GM21723 (cell line): ENCODE data around the gene KAT2B.

Experiments used
- ATAC-seq: cut with Tn5 transposase; IDR thresholded peaks from one replicate; pipeline ENCODE4 v1.9.1; 2021; ENCODE audit warnings: mild to moderate bottlenecking, moderate library complexity; ENCODE audit not compliant: unreplicated experiment

Gene KAT2B

GRCh38 chr3:20064796-20065564 is 24.7 kb downstream of the KAT2B start:
- ATAC-seq, result no peak

- ATAC-seq, result no peak
These were observed 25.8 kb downstream of the KAT2B start for GRCh38 chr3:20066079-20066478.

GRCh38 chr3:20066850-20067617 is 26.8 kb downstream of the KAT2B start:
- no peak for ATAC-seq

- ATAC-seq, result no peak
These were observed 28.4 kb downstream of the KAT2B start for GRCh38 chr3:20068512-20069177.

- no peak for ATAC-seq
These were observed 28.9 kb downstream of the KAT2B start for GRCh38 chr3:20069178-20069532.

GRCh38 chr3:20071175-20071574 is 30.9 kb downstream of the KAT2B start:
- no peak for ATAC-seq

- ATAC-seq, result no peak
These were observed 32.2 kb downstream of the KAT2B start for GRCh38 chr3:20072422-20072821.

GRCh38 chr3:20073068-20073467 is 32.8 kb downstream of the KAT2B start:
- ATAC-seq, result no peak

- ATAC-seq, result no peak
These were observed 33.4 kb downstream of the KAT2B start for GRCh38 chr3:20073683-20074082.

GRCh38 chr3:20074226-20075063 is 34.2 kb downstream of the KAT2B start:
- no peak for ATAC-seq

GRCh38 chr3:20075197-20075596 is 35.0 kb downstream of the KAT2B start:
- ATAC-seq, result no peak

- no peak for ATAC-seq
These were observed 36.2 kb downstream of the KAT2B start for GRCh38 chr3:20076296-20076997.

- ATAC-seq, result no peak
These were observed 36.8 kb downstream of the KAT2B start for GRCh38 chr3:20077068-20077467.

- no peak for ATAC-seq
These were observed 38.0 kb downstream of the KAT2B start for GRCh38 chr3:20078194-20078714.

- ATAC-seq, result no peak
These were observed 39.4 kb downstream of the KAT2B start for GRCh38 chr3:20079621-20080020.

- peak; percentile 85 for ATAC-seq
These were observed 40.8 kb downstream of the KAT2B start for GRCh38 chr3:20080956-20081554.

GRCh38 chr3:20083253-20083652 is 43.0 kb downstream of the KAT2B start:
- ATAC-seq, result no peak

- ATAC-seq, result no peak
These were observed 43.7 kb downstream of the KAT2B start for GRCh38 chr3:20083953-20084352.

GRCh38 chr3:20091331-20092047 is 51.2 kb downstream of the KAT2B start:
- ATAC-seq, result no peak
